HepG2 (cell line): ENCODE data around the gene ROBO2. TPM values are rescaled to one million over a fixed set of nuclear protein-coding genes. Genes with fewer than 3 reads are reported as not detected.

Source experiments
- ATAC-seq: fragments of 200-7000 bp; cut with Tn5 transposase; 3 replicates; pipeline ENCODE4 v1.9.1; 2020; ENCODE audit warnings: mild to moderate bottlenecking, moderate library complexity
- BruUV-seq: library from RNA; stranded (reverse); fragments of 400-500 nt; replicated peaks from 2 replicates; lab custom pipeline; 2021; lab: Mats Ljungman, UMichigan
- CTCF ChIA-PET: fragments of 300-600 bp; formaldehyde crosslinking; extraction: SDS; loops from one replicate; lab custom pipeline; 2021; ENCODE audit warnings: low total read pairs, inconsistent platforms, low intra/inter-chr PET ratio; lab: Yijun Ruan, JAX
- POLR2A ChIA-PET: fragments of 350-600 bp; sonication (Branson Sonifier 250); formaldehyde crosslinking; loops from one replicate; lab custom pipeline; 2020; ENCODE audit warnings: antibody characterized with exemption, inconsistent platforms; lab: Yijun Ruan, JAX
- DNase-seq: peaks from one replicate; pipeline ENCODE4 v3.0.0-alpha.2; 2015; ENCODE audit warnings: low spot score
- FAIRE-seq: peaks from 3 replicates; lab custom pipeline; 2011; peaks lifted over from hg19 to GRCh38; lab: Jason Lieb, UNC
- H2AFZ ChIP-seq: one replicate; pipeline ENCODE4 v1.6.1; 2011; ENCODE audit warnings: low read length, inconsistent platforms
- H3K27ac ChIP-seq: fragments of 300-600 bp; 3 replicates; pipeline ENCODE4 v1.8.0; 2011; ENCODE audit warnings: mixed run types, mild to moderate bottlenecking, mixed read lengths, low read length, inconsistent platforms; ENCODE audit not compliant: insufficient read depth; ENCODE audit errors: extremely low read length
- H3K27me3 ChIP-seq, 2 experiments: fragments of 200-600 bp in 1 of 2; 2 replicates in 1 of 2; 3 replicates in 1 of 2; pipeline versions ENCODE4 v1.6.0 to v1.8.0; 2011; ENCODE audit warnings: low read length in 2 of 2, mild to moderate bottlenecking in 2 of 2, moderate library complexity in 2 of 2, inconsistent platforms in 1 of 2; ENCODE audit not compliant: insufficient read depth in 2 of 2, control insufficient read depth in 1 of 2
- H3K36me3 ChIP-seq, 2 experiments: fragments of 200-600 bp in 1 of 2; replicated peaks in 1 of 2; 2 replicates in 1 of 2; 3 replicates in 1 of 2; pipeline versions ENCODE4 v1.5.1 to v1.8.0; 2011; ENCODE audit warnings: low read length in 2 of 2, inconsistent platforms in 1 of 2; ENCODE audit not compliant: insufficient read depth in 2 of 2, control insufficient read depth in 1 of 2
- H3K4me1 ChIP-seq: 2 replicates; pipeline ENCODE4 v1.5.1; 2012; ENCODE audit warnings: low read length, inconsistent platforms; ENCODE audit not compliant: insufficient read depth
- H3K4me2 ChIP-seq: 2 replicates; pipeline ENCODE4 v1.6.0; 2011; ENCODE audit warnings: low read depth, low read length, inconsistent platforms
- H3K4me3 ChIP-seq, 3 experiments: fragments of 200-600 bp in 1 of 3; sonication (generic), shearing (Covaris generic) in 1 of 3; replicated peaks in 1 of 3; 2 replicates each; pipeline ENCODE4 v1.5.1; 2011 to 2016; ENCODE audit warnings: low read length in 3 of 3, inconsistent platforms in 2 of 3, low read depth in 2 of 3, mild to moderate bottlenecking in 2 of 3, control low read depth in 1 of 3, mixed read lengths in 1 of 3; ENCODE audit not compliant: insufficient read depth in 1 of 3
- H3K79me2 ChIP-seq: one replicate; pipeline ENCODE4 v1.6.1; 2011; ENCODE audit warnings: low read length, inconsistent platforms; ENCODE audit not compliant: insufficient read depth
- H3K9ac ChIP-seq: 2 replicates; pipeline ENCODE4 v1.6.0; 2011; ENCODE audit warnings: mild to moderate bottlenecking, low read depth, low read length, inconsistent platforms; ENCODE audit not compliant: insufficient read depth
- H3K9me3 ChIP-seq: 2 replicates; pipeline ENCODE4 v1.5.1; 2012; ENCODE audit warnings: mild to moderate bottlenecking, low read length
- H4K20me1 ChIP-seq: 2 replicates; pipeline ENCODE4 v1.6.0; 2011; ENCODE audit warnings: inconsistent platforms, mild to moderate bottlenecking, low read length, moderate library complexity; ENCODE audit not compliant: insufficient read depth
- CENPX ChIP-seq: sonication (generic); formaldehyde crosslinking; IDR thresholded peaks from 2 replicates; pipeline ENCODE4 v1.9.0; 2021; ENCODE audit warnings: mild to moderate bottlenecking, missing genetic modification reagents, moderate library complexity
- IKZF4 ChIP-seq: sonication (generic); formaldehyde crosslinking; IDR thresholded peaks from 2 replicates; pipeline ENCODE4 v1.5.1; 2020; ENCODE audit warnings: borderline replicate concordance, mild to moderate bottlenecking, low read depth, missing genetic modification reagents; ENCODE audit errors: not compliant biosample characterization
- KDM5B ChIP-seq: sonication (generic); formaldehyde crosslinking; IDR thresholded peaks from 2 replicates; pipeline ENCODE4 v1.4.0; 2020; ENCODE audit warnings: missing genetic modification reagents, mild to moderate bottlenecking, borderline replicate concordance
- MBD4 ChIP-seq: IDR thresholded peaks from 2 replicates; pipeline ENCODE4 v1.6.1; 2012; ENCODE audit warnings: low read length, inconsistent platforms, borderline replicate concordance
- MED13 ChIP-seq: sonication (generic); formaldehyde crosslinking; IDR thresholded peaks from 2 replicates; pipeline ENCODE4 v1.5.0; 2020; ENCODE audit warnings: missing genetic modification reagents
- NFIB ChIP-seq: sonication (generic); formaldehyde crosslinking; IDR thresholded peaks from 2 replicates; pipeline ENCODE4 v1.9.0; 2021; ENCODE audit warnings: missing genetic modification reagents, mild to moderate bottlenecking, borderline replicate concordance
- NFKBIZ ChIP-seq: IDR thresholded peaks from 2 replicates; pipeline ENCODE4 v1.6.1; 2018; ENCODE audit warnings: missing genetic modification reagents, missing compliant biosample characterization
- NR2F1 ChIP-seq, 2 experiments: fragments of 450-650 bp in 1 of 2; formaldehyde crosslinking in 1 of 2; IDR thresholded peaks; 2 replicates each; pipeline versions ENCODE4 v1.5.0 to v1.6.1; 2016 to 2020; ENCODE audit warnings: mild to moderate bottlenecking in 1 of 2, missing compliant biosample characterization in 1 of 2, missing genetic modification reagents in 1 of 2, moderate library complexity in 1 of 2
- REL ChIP-seq: sonication (generic); formaldehyde crosslinking; conservative IDR thresholded peaks from 2 replicates; pipeline ENCODE4 v1.8.0; 2022; ENCODE audit warnings: mild to moderate bottlenecking, missing genetic modification reagents, moderate library complexity
- REPIN1 ChIP-seq: sonication (generic); formaldehyde crosslinking; IDR thresholded peaks from 2 replicates; pipeline ENCODE4 v1.8.0; 2022; ENCODE audit warnings: missing genetic modification reagents, low read depth, mild to moderate bottlenecking, borderline replicate concordance
- SMAD3 ChIP-seq: sonication (generic); formaldehyde crosslinking; IDR thresholded peaks from 2 replicates; pipeline ENCODE4 v1.4.0; 2020; ENCODE audit warnings: missing genetic modification reagents
- SMARCE1 ChIP-seq: fragments of 450-650 bp; IDR thresholded peaks from 2 replicates; pipeline ENCODE4 v1.6.1; 2017; ENCODE audit warnings: borderline replicate concordance
- SRSF9 ChIP-seq: fragments of 200-400 bp; formaldehyde crosslinking; IDR thresholded peaks from 2 replicates; pipeline ENCODE4 v1.6.1; 2018; ENCODE audit warnings: borderline replicate concordance, mild to moderate bottlenecking, low read depth, low read length; ENCODE audit not compliant: insufficient read depth, poor library complexity, severe bottlenecking
- TARDBP ChIP-seq: sonication (generic); formaldehyde crosslinking; IDR thresholded peaks from 2 replicates; pipeline ENCODE4 v1.8.0; 2022; ENCODE audit warnings: mild to moderate bottlenecking, missing genetic modification reagents
- ZFP36 ChIP-seq: fragments of 150-350 bp; IDR thresholded peaks from 2 replicates; pipeline ENCODE4 v1.6.1; 2018; ENCODE audit warnings: borderline replicate concordance, low read length, low read depth; ENCODE audit not compliant: partially characterized antibody
- ZFY ChIP-seq: sonication (generic); formaldehyde crosslinking; IDR thresholded peaks from 2 replicates; pipeline ENCODE4 v1.4.0; 2020; ENCODE audit warnings: missing genetic modification reagents
- ZNF24 ChIP-seq: fragments of 450-650 bp; IDR thresholded peaks from 2 replicates; pipeline ENCODE4 v1.6.1; 2017; ENCODE audit warnings: antibody characterized with exemption, mild to moderate bottlenecking
- ZNF713 ChIP-seq: sonication (generic); formaldehyde crosslinking; IDR thresholded peaks from 2 replicates; pipeline ENCODE4 v1.4.0; 2020; ENCODE audit warnings: mild to moderate bottlenecking, missing genetic modification reagents
- ZNF790 ChIP-seq: sonication (generic); formaldehyde crosslinking; IDR thresholded peaks from 2 replicates; pipeline ENCODE4 v1.8.0; 2022; ENCODE audit warnings: missing genetic modification reagents, mild to moderate bottlenecking, borderline replicate concordance
- ZSCAN12 ChIP-seq: sonication (generic); formaldehyde crosslinking; IDR thresholded peaks from 2 replicates; pipeline ENCODE4 v1.9.0; 2021; ENCODE audit warnings: mild to moderate bottlenecking, missing genetic modification reagents
- ZSCAN31 ChIP-seq: sonication (generic); formaldehyde crosslinking; IDR thresholded peaks from 2 replicates; pipeline ENCODE4 v1.5.0; 2020; ENCODE audit warnings: low read depth, mild to moderate bottlenecking, missing genetic modification reagents
- WGBS: methylation state at CpG from one replicate; pipeline ENCODE4 v1.1.6; 2017; ENCODE audit warnings: low lambda C conversion rate; 5-methylcytosine and 5-hydroxymethylcytosine counted together
- in situ Hi-C: cut with HindIII; loops from 2 replicates; pipeline ENCODE4 v1.10.0; 2017; ENCODE audit warnings: low pct_unique_long_range_greater_than_20kb; ENCODE audit not compliant: extremely low pct_ligation_motif_present
- intact Hi-C: fragments of 100-400 bp; cut with micrococcal nuclease; formaldehyde crosslinking; loops from one replicate; pipeline ENCODE4 v1.10.0; 2022; ENCODE audit not compliant: unreplicated experiment
- polyA plus RNA-seq, 8 experiments: library from polyadenylated mRNA; depleted of rRNA in 3 of 8; stranded (reverse) in 7 of 8; unstranded in 1 of 8; fragments of >200 nt; fragmentation: Illumina TruSeq in 4 of 8; extraction: Trizol in 4 of 8; gene quantifications; 2 replicates each; pipeline versions ENCODE4 v1.2.1 to v1.2.3, GENCODE V29; 2011 to 2016; ENCODE audit warnings: low read depth in 4 of 8, missing spikeins in 1 of 8, mixed read lengths in 1 of 8; ENCODE audit not compliant: insufficient read depth in 1 of 8
- total RNA-seq, 5 experiments: library from RNA; depleted of rRNA; stranded (reverse); fragments of >200 nt; fragmentation: Illumina TruSeq; extraction: Trizol; gene quantifications; 2 replicates each; pipeline ENCODE4 v1.2.3, GENCODE V29; 2016; ENCODE audit warnings: low read depth in 1 of 5

ROBO2 gene
- total and polyA plus RNA-seq, 2 of the 13 experiments (the other 11 are each of a cell fraction or from before 2014, with no cell fraction given): not detected

GRCh38 chr3:77342688-77343087 lies 302.8 kb downstream of the ROBO2 start:
- Histone ChIP-seq H3K27me3 (no peaks in the 10 kb centered on the region), H3K36me3 (no peaks in the 10 kb centered on the region), H3K27ac (no peak overlapping the region), H3K9me3 (no peaks in the 10 kb centered on the region), H3K79me2 (no peaks in the 10 kb centered on the region), H3K4me1 (no peaks in the 10 kb centered on the region), H3K4me3 (no peak overlapping the region), H2AFZ (no peak overlapping the region), H4K20me1 (no peaks in the 10 kb centered on the region), H3K9ac (no peak overlapping the region), H3K4me2 (no peak overlapping the region)
- TF ChIP-seq ZSCAN31: no peak
- TF ChIP-seq SMAD3 (CRISPR knock-in tag): no peak
- TF ChIP-seq SRSF9: no peak
- TF ChIP-seq NR2F1 (CRISPR knock-in tag; IDR thresholded peaks at IDR 0.05): no peak
- no peak for TF ChIP-seq NFKBIZ
- no peak for TF ChIP-seq ZFY (CRISPR knock-in tag)
- no peak for TF ChIP-seq KDM5B
- FAIRE-seq: no peak
- ChIA-PET CTCF (no interaction called here), POLR2A (no interaction called here)
- no peak for ATAC-seq
- intact Hi-C loops: no loop called here
- DNase-seq: no peak
- no TSS peak for BruUV-seq
- in situ Hi-C loops: no loop called here
- WGBS: 56% methylated on average over 5 of the region's 5 CpGs

GRCh38 chr3:77345009-77345408 lies 305.1 kb downstream of the ROBO2 start:
- Histone ChIP-seq H4K20me1 (no peaks in the 10 kb centered on the region), H3K27me3 (no peaks in the 10 kb centered on the region), H3K9ac (no peak overlapping the region), H3K4me1 (no peaks in the 10 kb centered on the region), H3K4me2 (no peak overlapping the region), H3K36me3 (no peaks in the 10 kb centered on the region), H3K27ac (no peak overlapping the region), H2AFZ (no peak overlapping the region), H3K79me2 (no peaks in the 10 kb centered on the region), H3K9me3 (no peaks in the 10 kb centered on the region), H3K4me3 (no peak overlapping the region)
- POLR2A ChIA-PET: no interaction called here
- intact Hi-C loops: no loop called here
- 29% methylated on average over 2 of the region's 2 CpGs for WGBS
- no peak for ATAC-seq
- CTCF ChIA-PET: no interaction called here
- no TSS peak for BruUV-seq
- no peak for DNase-seq
- in situ Hi-C loops: no loop called here
- FAIRE-seq: no peak
- no peak for TF ChIP-seq REPIN1 (CRISPR knock-in tag)
- no peak for TF ChIP-seq ZNF24
- no peak for TF ChIP-seq IKZF4 (CRISPR knock-in tag)
- no peak for TF ChIP-seq TARDBP (CRISPR knock-in tag)
- no peak for TF ChIP-seq MBD4
- no peak for TF ChIP-seq CENPX
- no peak for TF ChIP-seq ZFP36
- TF ChIP-seq ZSCAN12: no peak
- TF ChIP-seq ZNF713: no peak
- no peak for TF ChIP-seq SMARCE1
- no peak for TF ChIP-seq ZNF790 (CRISPR knock-in tag)
- no peak for TF ChIP-seq REL (CRISPR knock-in tag)
- TF ChIP-seq MED13 (CRISPR knock-in tag): no peak
- TF ChIP-seq NFIB (CRISPR knock-in tag): no peak
